PC-3 (cell line): Measurements from ENCODE around the gene FLT3. TPM values are rescaled to one million over a fixed set of nuclear protein-coding genes. Genes with fewer than 3 reads are reported as not detected.

Experiments
- ATAC-seq: fragments of 200-7000 bp; cut with Tn5 transposase; 2 replicates; pipeline ENCODE4 v1.9.1; 2020; ENCODE audit warnings: mild to moderate bottlenecking, moderate library complexity
- BruUV-seq: library from RNA; stranded (reverse); fragments of 400-500 nt; replicated peaks from 2 replicates; lab custom pipeline; 2021; lab: Mats Ljungman, UMichigan
- CTCF ChIA-PET: fragments of 300-600 bp; sonication (Branson Sonifier 250); formaldehyde crosslinking; loops from one replicate; lab custom pipeline; 2022; ENCODE audit warnings: antibody characterized with exemption; lab: Charles Lee
- POLR2A ChIA-PET: fragments of 300-600 bp; sonication (Branson Sonifier 250); formaldehyde crosslinking; loops from one replicate; lab custom pipeline; 2022; ENCODE audit warnings: antibody characterized with exemption; ENCODE audit not compliant: unreplicated experiment; lab: Charles Lee
- DNase-seq: peaks from one replicate; pipeline ENCODE4 v3.0.0-alpha.2; 2015
- H2AFZ ChIP-seq: fragments of 300-600 bp; sonication (generic); 2 replicates; pipeline ENCODE4 v1.6.0; 2016; ENCODE audit warnings: antibody characterized with exemption, low read length
- H3F3A ChIP-seq: fragments of 300-600 bp; sonication (generic); one replicate; pipeline ENCODE4 v1.6.0; 2017; ENCODE audit warnings: antibody characterized with exemption, low read length, control low read depth, mild to moderate bottlenecking; ENCODE audit not compliant: unreplicated experiment
- H3K27ac ChIP-seq: fragments of 300-600 bp; sonication (generic); 2 replicates; pipeline ENCODE4 v1.5.1; 2016; ENCODE audit warnings: mild to moderate bottlenecking, low read length
- H3K27me3 ChIP-seq: fragments of 300-600 bp; sonication (generic); 2 replicates; pipeline ENCODE4 v1.6.1; 2016; ENCODE audit warnings: low read length, mixed read lengths
- H3K36me3 ChIP-seq: fragments of 300-600 bp; sonication (generic); 2 replicates; pipeline ENCODE4 v1.6.1; 2016; ENCODE audit warnings: low read depth, mixed run types, low read length, mixed read lengths
- H3K4me1 ChIP-seq: fragments of 300-600 bp; sonication (generic); 2 replicates; pipeline ENCODE4 v1.5.1; 2016; ENCODE audit warnings: low read length; ENCODE audit not compliant: insufficient read depth
- H3K4me2 ChIP-seq: fragments of 300-600 bp; sonication (generic); 2 replicates; pipeline ENCODE4 v1.6.0; 2016; ENCODE audit warnings: low read length
- H3K4me3 ChIP-seq: fragments of 300-600 bp; sonication (generic); 2 replicates; pipeline ENCODE4 v1.5.1; 2016; ENCODE audit warnings: mild to moderate bottlenecking, low read length, mixed read lengths
- H3K79me2 ChIP-seq: fragments of 300-600 bp; sonication (generic); 2 replicates; pipeline ENCODE4 v1.6.1; 2017; ENCODE audit warnings: low read length, mixed read lengths
- H3K9ac ChIP-seq: fragments of 300-600 bp; sonication (generic); 2 replicates; pipeline ENCODE4 v1.6.0; 2016; ENCODE audit warnings: mild to moderate bottlenecking, low read length
- H3K9me2 ChIP-seq: fragments of 300-600 bp; sonication (generic); replicated peaks from 2 replicates; pipeline ENCODE4 v1.6.1; 2016; ENCODE audit warnings: mixed run types, low read length, mixed read lengths
- H3K9me3 ChIP-seq: fragments of 300-600 bp; sonication (generic); 2 replicates; pipeline ENCODE4 v1.6.1; 2016; ENCODE audit warnings: low read length, mixed read lengths
- H4K20me1 ChIP-seq: fragments of 300-600 bp; sonication (generic); 2 replicates; pipeline ENCODE4 v1.6.1; 2016; ENCODE audit warnings: low read length, mixed read lengths
- EZH2 ChIP-seq: fragments of 300-600 bp; sonication (generic); IDR thresholded peaks from one replicate; pipeline ENCODE4 v1.6.1; 2017; ENCODE audit warnings: antibody characterized with exemption, mild to moderate bottlenecking, low read length; ENCODE audit not compliant: unreplicated experiment
- EZH2phosphoT487 ChIP-seq: fragments of 300-600 bp; sonication (generic); IDR thresholded peaks from 2 replicates; pipeline ENCODE4 v1.6.1; 2018; ENCODE audit warnings: mild to moderate bottlenecking, antibody characterized with exemption, low read length, borderline replicate concordance
- intact Hi-C: fragments of 100-400 bp; cut with micrococcal nuclease; formaldehyde crosslinking; loops from 2 replicates; pipeline ENCODE4 v1.9.0; 2023
- total RNA-seq: library from RNA; depleted of rRNA; stranded (reverse); fragments of >200 nt; gene quantifications from 2 replicates; pipeline ENCODE4 v1.2.3, GENCODE V29; 2014
- TF ChIP-seq, protein P1 (sequence below): fragments of 300-600 bp; sonication (generic); conservative IDR thresholded peaks from 2 replicates; pipeline ENCODE4 v1.5.1; 2017; ENCODE audit warnings: antibody characterized with exemption, low read depth, mild to moderate bottlenecking, low read length

The FLT3 gene
- total RNA-seq, 1 experiment from 2014 or later, result not detected

- Histone ChIP-seq H3K36me3 (no peaks in the 10 kb centered on the region), H2AFZ (no peak within 1 kb of the TSS), H3K4me2 (no peak within 1 kb of the TSS), H3F3A (no peaks in the 10 kb centered on the region), H3K9me3 (no peaks in the 10 kb centered on the region), H3K27me3 (peaks cover 18% of the 10 kb centered on the region; the same call in 1 of the 2 replicates), H3K9ac (no peak within 1 kb of the TSS), H3K9me2 (no peaks in the 10 kb centered on the region), H4K20me1 (no peaks in the 10 kb centered on the region), H3K27ac (no peak within 1 kb of the TSS), H3K4me3 (no peak within 1 kb of the TSS), H3K79me2 (no peaks in the 10 kb centered on the region), H3K4me1 (no peaks in the 10 kb centered on the region)
- ATAC-seq (no peak), DNase-seq (no peak)
- BruUV-seq, result no TSS peak
- ChIA-PET POLR2A (no interaction called here), CTCF (no interaction called here)
- intact Hi-C loops, result no loop called here
- TF ChIP-seq EZH2phosphoT487, result no peak
- no peak for TF ChIP-seq EZH2
- TF ChIP-seq, protein P1, sequence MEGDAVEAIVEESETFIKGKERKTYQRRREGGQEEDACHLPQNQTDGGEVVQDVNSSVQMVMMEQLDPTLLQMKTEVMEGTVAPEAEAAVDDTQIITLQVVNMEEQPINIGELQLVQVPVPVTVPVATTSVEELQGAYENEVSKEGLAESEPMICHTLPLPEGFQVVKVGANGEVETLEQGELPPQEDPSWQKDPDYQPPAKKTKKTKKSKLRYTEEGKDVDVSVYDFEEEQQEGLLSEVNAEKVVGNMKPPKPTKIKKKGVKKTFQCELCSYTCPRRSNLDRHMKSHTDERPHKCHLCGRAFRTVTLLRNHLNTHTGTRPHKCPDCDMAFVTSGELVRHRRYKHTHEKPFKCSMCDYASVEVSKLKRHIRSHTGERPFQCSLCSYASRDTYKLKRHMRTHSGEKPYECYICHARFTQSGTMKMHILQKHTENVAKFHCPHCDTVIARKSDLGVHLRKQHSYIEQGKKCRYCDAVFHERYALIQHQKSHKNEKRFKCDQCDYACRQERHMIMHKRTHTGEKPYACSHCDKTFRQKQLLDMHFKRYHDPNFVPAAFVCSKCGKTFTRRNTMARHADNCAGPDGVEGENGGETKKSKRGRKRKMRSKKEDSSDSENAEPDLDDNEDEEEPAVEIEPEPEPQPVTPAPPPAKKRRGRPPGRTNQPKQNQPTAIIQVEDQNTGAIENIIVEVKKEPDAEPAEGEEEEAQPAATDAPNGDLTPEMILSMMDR, result no peak
These were observed 111.9 kb downstream of the FLT3 start, which contains the start of gene URAD for GRCh38 chr13:27988520-27988919. Gene URAD, minus strand, starts transcription at chr13:27988693. Its CDS starts 56 bp downstream, at chr13:27988637.

GRCh38 chr13:27985600-27985999 lies 114.8 kb downstream of the FLT3 start:
- H3K36me3 ChIP-seq, result no peaks in the 10 kb centered on the region
- no peaks in the 10 kb centered on the region for H3K9me3 ChIP-seq
- intact Hi-C loops, result loop anchor here (2.0 kb wide), 1 partner anchor 611 kb away; no protein-coding TSS in a partner anchor
- no peaks in the 10 kb centered on the region for H3K9me2 ChIP-seq
- DNase-seq (no peak), ATAC-seq (no peak)
- no peak overlapping the region for H3K4me3 ChIP-seq
- no peak overlapping the region for H3K4me2 ChIP-seq
- no TSS peak for BruUV-seq
- no peak overlapping the region for H3K27ac ChIP-seq
- H3K79me2 ChIP-seq, result no peaks in the 10 kb centered on the region
- POLR2A ChIA-PET, result no interaction called here
- CTCF ChIA-PET, result interaction anchor here (0.6 to 1.7 kb wide), 2 partner anchors 116 to 146 kb away, joined by 3 to 8 read pairs; no protein-coding TSS in a partner anchor
- H4K20me1 ChIP-seq, result no peaks in the 10 kb centered on the region
- H3K9ac ChIP-seq, result no peak overlapping the region
- TF ChIP-seq EZH2 (no peak), EZH2phosphoT487 (no peak)
- TF ChIP-seq, protein P1, result no peak
- peaks cover 24% of the 10 kb centered on the region for H3K27me3 ChIP-seq
- no peaks in the 10 kb centered on the region for H3K4me1 ChIP-seq
- H3F3A ChIP-seq, result no peaks in the 10 kb centered on the region
- no peak overlapping the region for H2AFZ ChIP-seq

- Histone ChIP-seq H3K4me2 (no peak overlapping the region), H3K4me1 (no peaks in the 10 kb centered on the region), H4K20me1 (no peaks in the 10 kb centered on the region), H3K79me2 (no peaks in the 10 kb centered on the region), H3F3A (no peaks in the 10 kb centered on the region), H2AFZ (no peak overlapping the region), H3K9ac (no peak overlapping the region), H3K36me3 (no peaks in the 10 kb centered on the region), H3K27ac (no peak overlapping the region), H3K27me3 (peaks cover 32% of the 10 kb centered on the region), H3K4me3 (no peak overlapping the region), H3K9me2 (no peaks in the 10 kb centered on the region), H3K9me3 (no peaks in the 10 kb centered on the region)
- intact Hi-C loops, result loop anchor here (5.0 kb wide), 1 partner anchor 450 kb away; no protein-coding TSS in a partner anchor
- POLR2A ChIA-PET, result no interaction called here
- TF ChIP-seq, protein P1, result no peak
- TF ChIP-seq EZH2 (no peak), EZH2phosphoT487 (no peak)
- CTCF ChIA-PET, result interaction anchor here (0.7 kb wide), 1 partner anchor 1485 kb away, joined by 4 read pairs; no protein-coding TSS in a partner anchor
- BruUV-seq, result no TSS peak
- DNase-seq, result no peak
- ATAC-seq, result no peak
These were observed 118.0 kb downstream of the FLT3 start for GRCh38 chr13:27982361-27982760.
